HK-2 (cell line): ENCODE measurements around the gene ZFYVE1.
"Not testable (repeated sequence)": the region's sequence is repeated elsewhere in the genome, so short reads cannot be mapped to it uniquely, and the experiment has no call there.

ENCODE experiments used
- DNase-seq: peaks from one replicate; pipeline ENCODE4 v3.0.0-alpha.2; 2018; ENCODE audit not compliant: unreplicated experiment

The ZFYVE1 gene

GRCh38 chr14:73026845-73027542, at the start of gene ZFYVE1:
Gene ZFYVE1, minus strand, starts transcription at chr14:73027106. Its CDS starts 2,598 bp downstream, at chr14:73024508.
- DNase-seq: peak; percentile 97

GRCh38 chr14:73069585-73069984, 42.7 kb upstream of the ZFYVE1 start:
- no peak for DNase-seq

GRCh38 chr14:73058922-73059673, 32.2 kb upstream of the ZFYVE1 start:
- DNase-seq: no peak

- DNase-seq: peak; percentile 95
Measured at GRCh38 chr14:73058224-73058921, 31.5 kb upstream of the ZFYVE1 start, which contains the start of gene RBM25. Gene RBM25, plus strand, starts transcription at chr14:73058534. Its CDS starts 13,108 bp downstream, at chr14:73071642.

GRCh38 chr14:73057944-73058223, 31.0 kb upstream of the ZFYVE1 start:
- no peak for DNase-seq

GRCh38 chr14:73055251-73055650, 28.3 kb upstream of the ZFYVE1 start:
- DNase-seq: no peak

- no peak for DNase-seq
Measured at GRCh38 chr14:73049428-73049827, 22.5 kb upstream of the ZFYVE1 start.

GRCh38 chr14:73047808-73048207, 20.9 kb upstream of the ZFYVE1 start:
- DNase-seq: no peak

GRCh38 chr14:73036706-73037450, 10.0 kb upstream of the ZFYVE1 start:
- DNase-seq: peak; percentile 41

- no peak for DNase-seq
Measured at GRCh38 chr14:73027984-73028383, 1.1 kb upstream of the ZFYVE1 start.

- DNase-seq: no peak
Measured at GRCh38 chr14:73027546-73027945, 640 bp upstream of the ZFYVE1 start.

GRCh38 chr14:73026243-73026844, 562 bp downstream of the ZFYVE1 start:
- no peak for DNase-seq

GRCh38 chr14:73025544-73025943, 1.4 kb downstream of the ZFYVE1 start:
- no peak for DNase-seq

- DNase-seq: no peak
Measured at GRCh38 chr14:73022051-73022450, 4.9 kb downstream of the ZFYVE1 start.

GRCh38 chr14:73016011-73016410, 10.9 kb downstream of the ZFYVE1 start:
- not testable (repeated sequence) for DNase-seq

- DNase-seq: not testable (repeated sequence)
Measured at GRCh38 chr14:73015552-73015951, 11.4 kb downstream of the ZFYVE1 start.

GRCh38 chr14:73014105-73014504, 12.8 kb downstream of the ZFYVE1 start:
- DNase-seq: no peak

- DNase-seq: not testable (repeated sequence)
Measured at GRCh38 chr14:73011189-73011588, 15.7 kb downstream of the ZFYVE1 start.

GRCh38 chr14:73008501-73008900, 18.4 kb downstream of the ZFYVE1 start:
- DNase-seq: no peak

GRCh38 chr14:73007835-73008234, 19.1 kb downstream of the ZFYVE1 start:
- no peak for DNase-seq

GRCh38 chr14:73004641-73005040, 22.3 kb downstream of the ZFYVE1 start:
- DNase-seq: not testable (repeated sequence)

- DNase-seq: no peak
Measured at GRCh38 chr14:73003681-73004080, 23.2 kb downstream of the ZFYVE1 start.
